ENCODE measurements around the gene SMIM23. TPM values are rescaled to one million over a fixed set of nuclear protein-coding genes. Genes with fewer than 3 reads are reported as not detected.

The SMIM23 gene
- total and polyA plus RNA-seq, 2 donors (not counting 3 experiments of a cell fraction or from before 2014, with no cell fraction given), result not detected

DNA sequence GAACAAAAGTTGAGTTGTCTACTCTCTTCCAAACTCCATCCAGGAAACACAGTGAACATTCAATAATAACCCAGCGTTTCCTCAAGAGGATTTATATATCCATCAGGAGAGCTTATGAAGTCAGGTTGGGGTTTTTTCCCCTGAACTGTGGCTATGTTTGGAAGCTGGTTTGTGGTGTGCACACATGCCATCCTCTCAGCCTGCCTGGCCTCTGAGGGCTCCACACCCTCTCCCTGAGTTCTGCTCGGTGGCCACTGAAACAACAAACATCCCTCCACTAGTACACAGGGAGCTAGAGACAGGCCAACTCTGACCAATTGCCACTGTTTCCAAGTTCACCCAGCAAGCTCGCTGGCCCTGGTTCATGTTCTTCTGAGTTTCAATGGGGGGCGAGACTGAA lies 35.7 kb downstream of the SMIM23 start:
- H3K4me2 ChIP-seq (ENCODE audit: insufficient read depth, low read length), result no peak overlapping the region
- no peaks in the 10 kb centered on the region for H3K36me3 ChIP-seq (ENCODE audit: control insufficient read depth in 2 of 2, extremely low read depth in 1 of 2, insufficient read depth in 2 of 2, low read length in 2 of 2)
- no peak overlapping the region for H3K9ac ChIP-seq (replicated peaks; ENCODE audit: extremely low read depth, insufficient read depth, low read length)
- no peaks in the 10 kb centered on the region for H3K9me1 ChIP-seq (replicated peaks; ENCODE audit: control insufficient read depth, extremely low read depth, insufficient read depth, low read length)
- no peaks in the 10 kb centered on the region for H4K20me1 ChIP-seq (replicated peaks; ENCODE audit: control insufficient read depth, extremely low read depth, insufficient read depth, low read length)
- no TSS peak for BruUV-seq (replicated peaks)
- dilution Hi-C loops (cut with MboI; ENCODE audit: extremely low pct_ligation_motif_present, low sequenced_read_pairs) (no loop called here), intact Hi-C loops (cut with micrococcal nuclease) (no loop called here)
- TF ChIP-seq POLR2A (IDR thresholded peaks at IDR 0.05; ENCODE audit: low read depth, low read length) (no peak), GATA2 (IDR thresholded peaks at IDR 0.05; ENCODE audit: insufficient read depth, insufficient read length, low read depth, low read length) (no peak), FOS (IDR thresholded peaks at IDR 0.05; ENCODE audit: borderline replicate concordance, insufficient read depth, low read length) (no peak)
- H3K27ac ChIP-seq (ENCODE audit: insufficient read depth, low read depth, low read length), result no peak overlapping the region
- ChIA-PET POLR2A (no interaction called here), CTCF (interaction anchor here (0.8 to 1.0 kb wide), 2 partner anchors 154 to 191 kb away, joined by 3 to 6 read pairs; no protein-coding TSS in a partner anchor)
- no peaks in the 10 kb centered on the region for H3K4me1 ChIP-seq (ENCODE audit: control insufficient read depth, extremely low read depth, insufficient read depth, low read length)
- FAIRE-seq (no peak), DNase-seq (ENCODE audit: low read depth, low spot score) (no peak)
- H3K9me3 ChIP-seq (replicated peaks; ENCODE audit: control insufficient read depth, insufficient read depth, low read length), result no peaks in the 10 kb centered on the region
- no peaks in the 10 kb centered on the region for H3K79me2 ChIP-seq (ENCODE audit: control insufficient read depth, insufficient read depth, low read length)
- H3K27me3 ChIP-seq (ENCODE audit: control insufficient read depth in 2 of 2, insufficient read depth in 2 of 2, low read length in 2 of 2), result peaks cover 3 to 8% of the 10 kb centered on the region in 2 experiments
- H2AFZ ChIP-seq (ENCODE audit: low read depth, low read length), result no peak overlapping the region
- no peak overlapping the region for H3K4me3 ChIP-seq (replicated peaks in 1 of 3; ENCODE audit: insufficient read depth in 1 of 3, low read depth in 1 of 3, low read length in 3 of 3)

DNA sequence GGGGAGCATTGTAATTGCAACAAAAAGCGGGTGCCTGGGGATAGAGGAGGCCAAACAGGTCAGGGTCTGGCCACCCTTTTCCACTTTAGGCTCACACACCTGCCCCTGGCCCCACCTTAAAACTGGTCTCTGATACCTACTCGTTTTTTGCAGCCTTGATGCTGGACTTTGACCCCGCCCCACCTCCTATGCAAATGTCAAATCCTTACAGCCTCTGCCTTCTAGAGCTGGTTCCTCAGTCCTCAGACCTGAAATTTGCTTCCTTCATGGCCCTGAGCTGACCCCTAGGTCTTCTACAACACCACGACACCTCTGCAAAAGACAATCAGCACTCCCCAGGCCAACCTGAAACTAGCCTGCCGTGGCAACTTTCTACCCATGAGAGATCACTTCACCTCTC lies 37.7 kb downstream of the SMIM23 start:
- CTCF ChIA-PET, result no interaction called here
- H3K4me2 ChIP-seq (ENCODE audit: insufficient read depth, low read length), result no peak overlapping the region
- no TSS peak for BruUV-seq (replicated peaks)
- dilution Hi-C loops (cut with MboI; ENCODE audit: extremely low pct_ligation_motif_present, low sequenced_read_pairs), result no loop called here
- H4K20me1 ChIP-seq (replicated peaks; ENCODE audit: control insufficient read depth, extremely low read depth, insufficient read depth, low read length), result no peaks in the 10 kb centered on the region
- H2AFZ ChIP-seq (ENCODE audit: low read depth, low read length), result no peak overlapping the region
- no peaks in the 10 kb centered on the region for H3K9me1 ChIP-seq (replicated peaks; ENCODE audit: control insufficient read depth, extremely low read depth, insufficient read depth, low read length)
- H3K79me2 ChIP-seq (ENCODE audit: control insufficient read depth, insufficient read depth, low read length), result no peaks in the 10 kb centered on the region
- H3K4me1 ChIP-seq (ENCODE audit: control insufficient read depth, extremely low read depth, insufficient read depth, low read length), result no peaks in the 10 kb centered on the region
- intact Hi-C loops (cut with micrococcal nuclease), result no loop called here
- POLR2A ChIA-PET, result no interaction called here
- H3K4me3 ChIP-seq (replicated peaks in 1 of 3; ENCODE audit: insufficient read depth in 1 of 3, low read depth in 1 of 3, low read length in 3 of 3), result no peak overlapping the region
- no peak for DNase-seq (ENCODE audit: low read depth, low spot score)
- no peak overlapping the region for H3K27ac ChIP-seq (ENCODE audit: insufficient read depth, low read depth, low read length)
- no peak for FAIRE-seq
- H3K27me3 ChIP-seq (ENCODE audit: control insufficient read depth in 2 of 2, insufficient read depth in 2 of 2, low read length in 2 of 2), result peaks cover 0 to 4% of the 10 kb centered on the region in 2 experiments
- TF ChIP-seq EZH2 (IDR thresholded peaks at IDR 0.05; ENCODE audit: borderline replicate concordance, low read depth, low read length, severe bottlenecking), result no peak
- TF ChIP-seq, protein P1, sequence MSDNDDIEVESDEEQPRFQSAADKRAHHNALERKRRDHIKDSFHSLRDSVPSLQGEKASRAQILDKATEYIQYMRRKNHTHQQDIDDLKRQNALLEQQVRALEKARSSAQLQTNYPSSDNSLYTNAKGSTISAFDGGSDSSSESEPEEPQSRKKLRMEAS (IDR thresholded peaks at IDR 0.05; ENCODE audit: insufficient read depth, insufficient read length), result no peak
- TF ChIP-seq POLR2A (IDR thresholded peaks at IDR 0.05; ENCODE audit: low read depth, low read length), result no peak
- no peak for TF ChIP-seq GATA2 (IDR thresholded peaks at IDR 0.05; ENCODE audit: insufficient read depth, insufficient read length, low read depth, low read length)
- TF ChIP-seq JUN (IDR thresholded peaks at IDR 0.05; ENCODE audit: borderline replicate concordance, insufficient read depth, insufficient read length, low read depth), result no peak
- TF ChIP-seq, protein P2, sequence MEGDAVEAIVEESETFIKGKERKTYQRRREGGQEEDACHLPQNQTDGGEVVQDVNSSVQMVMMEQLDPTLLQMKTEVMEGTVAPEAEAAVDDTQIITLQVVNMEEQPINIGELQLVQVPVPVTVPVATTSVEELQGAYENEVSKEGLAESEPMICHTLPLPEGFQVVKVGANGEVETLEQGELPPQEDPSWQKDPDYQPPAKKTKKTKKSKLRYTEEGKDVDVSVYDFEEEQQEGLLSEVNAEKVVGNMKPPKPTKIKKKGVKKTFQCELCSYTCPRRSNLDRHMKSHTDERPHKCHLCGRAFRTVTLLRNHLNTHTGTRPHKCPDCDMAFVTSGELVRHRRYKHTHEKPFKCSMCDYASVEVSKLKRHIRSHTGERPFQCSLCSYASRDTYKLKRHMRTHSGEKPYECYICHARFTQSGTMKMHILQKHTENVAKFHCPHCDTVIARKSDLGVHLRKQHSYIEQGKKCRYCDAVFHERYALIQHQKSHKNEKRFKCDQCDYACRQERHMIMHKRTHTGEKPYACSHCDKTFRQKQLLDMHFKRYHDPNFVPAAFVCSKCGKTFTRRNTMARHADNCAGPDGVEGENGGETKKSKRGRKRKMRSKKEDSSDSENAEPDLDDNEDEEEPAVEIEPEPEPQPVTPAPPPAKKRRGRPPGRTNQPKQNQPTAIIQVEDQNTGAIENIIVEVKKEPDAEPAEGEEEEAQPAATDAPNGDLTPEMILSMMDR (IDR thresholded peaks at IDR 0.05; ENCODE audit: extremely low read depth in 1 of 2, insufficient read depth in 1 of 2, low read depth in 1 of 2, low read length in 2 of 2), result no peak
- no peak for TF ChIP-seq POLR2AphosphoS5 (IDR thresholded peaks at IDR 0.05; ENCODE audit: insufficient read depth, low read depth, low read length)
- no peak for TF ChIP-seq MYC (IDR thresholded peaks at IDR 0.05; ENCODE audit: low read depth, low read length)
- TF ChIP-seq FOS (IDR thresholded peaks at IDR 0.05; ENCODE audit: borderline replicate concordance, insufficient read depth, low read length), result no peak
- H3K36me3 ChIP-seq (ENCODE audit: control insufficient read depth in 2 of 2, extremely low read depth in 1 of 2, insufficient read depth in 2 of 2, low read length in 2 of 2), result no peaks in the 10 kb centered on the region
- H3K9me3 ChIP-seq (replicated peaks; ENCODE audit: control insufficient read depth, insufficient read depth, low read length), result no peaks in the 10 kb centered on the region
- no peak overlapping the region for H3K9ac ChIP-seq (replicated peaks; ENCODE audit: extremely low read depth, insufficient read depth, low read length)
